ENCODE results near the gene RIMBP2.
"Not testable (repeated sequence)": the region's sequence is repeated elsewhere in the genome, so short reads cannot be mapped to it uniquely, and the experiment has no call there.

The RIMBP2 gene

GRCh38 chr12:130715998-130716968 is at the start of gene RIMBP2:
TSS of gene RIMBP2 (minus strand) at chr12:130716299. CDS start at chr12:130479013, 237,286 bp downstream.
- DNase-seq (ENCODE audit: low read depth): no peak

DNA sequence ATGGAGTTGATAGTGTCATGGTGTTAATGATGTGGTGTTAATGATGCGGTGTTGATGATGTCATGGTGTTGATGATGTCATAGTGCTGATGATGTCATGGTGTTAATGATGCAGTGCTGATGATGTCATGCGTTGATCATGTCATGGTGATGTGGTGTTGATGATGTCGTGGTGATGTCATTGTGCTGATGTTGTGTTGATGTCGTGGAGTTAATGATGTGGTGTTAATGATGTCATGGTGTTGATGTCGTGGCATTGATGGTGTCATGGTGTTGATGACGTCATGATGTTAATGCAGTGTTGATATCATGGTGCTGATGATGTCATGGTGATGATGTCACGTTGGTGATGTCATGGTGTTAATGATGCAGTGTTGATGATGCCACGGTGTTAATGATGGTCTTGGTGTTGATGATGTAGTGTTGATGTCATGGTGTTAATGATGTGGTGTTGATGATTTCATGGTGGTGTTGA is 49.1 kb upstream of the RIMBP2 start:
- DNase-seq (ENCODE audit: low read depth): no peak

DNA sequence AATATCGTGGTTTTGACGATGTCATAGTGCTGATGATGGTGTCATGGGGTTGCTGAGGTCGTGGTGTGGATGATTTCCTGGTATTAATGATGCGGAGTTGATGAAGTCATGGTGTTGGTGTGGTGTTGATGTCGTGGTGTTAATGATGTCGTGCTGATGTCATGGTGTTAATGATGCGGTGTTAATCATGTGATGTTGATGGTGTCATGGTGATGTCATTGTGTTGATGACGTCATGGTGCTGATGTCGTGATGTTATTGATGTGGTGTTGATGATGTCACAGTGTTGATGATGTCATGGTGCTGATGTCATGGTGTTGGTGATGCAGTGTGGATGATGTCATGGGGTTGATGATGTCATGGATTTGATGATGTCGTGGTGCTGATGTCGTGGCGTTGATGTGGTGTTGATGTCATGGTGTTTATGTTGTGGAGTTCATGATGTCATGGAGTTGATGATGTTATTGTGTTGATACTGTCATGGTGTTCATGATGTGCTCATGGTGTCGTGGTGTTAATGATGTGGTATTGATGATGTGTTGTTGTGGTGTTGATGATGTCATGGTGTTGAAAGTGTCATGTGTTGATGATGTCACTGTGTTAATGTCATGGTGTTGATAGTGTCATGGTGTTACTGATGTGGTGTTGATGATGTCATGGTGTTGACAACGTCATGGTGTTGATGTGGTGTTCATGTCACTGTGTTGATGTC is 48.5 kb upstream of the RIMBP2 start:
- DNase-seq (ENCODE audit: low read depth): no peak

DNA sequence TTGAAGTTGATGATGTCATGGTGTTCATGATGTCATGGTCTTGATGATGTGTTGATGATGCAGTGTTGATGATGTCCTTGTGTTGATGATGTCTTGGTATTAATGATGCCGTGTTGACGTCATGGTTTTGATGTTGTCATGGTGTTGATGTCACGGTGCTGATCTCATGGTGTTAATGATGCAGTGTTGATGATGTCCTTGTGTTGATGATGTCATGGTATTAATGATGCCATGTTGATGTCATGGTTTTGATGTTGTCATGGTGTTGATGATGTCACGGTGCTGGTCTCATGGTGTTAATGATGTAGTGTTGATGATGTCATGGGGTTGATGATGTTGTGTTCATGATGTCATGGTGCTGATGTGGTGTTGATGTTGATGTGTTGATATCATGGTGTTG is 48.0 kb upstream of the RIMBP2 start:
- no peak for DNase-seq (ENCODE audit: low read depth)

GRCh38 chr12:130762319-130762675 is 46.2 kb upstream of the RIMBP2 start:
- no peak for DNase-seq (ENCODE audit: low read depth)

- DNase-seq (ENCODE audit: low read depth): peak; percentile 57
Measured at GRCh38 chr12:130761537-130762318, 45.6 kb upstream of the RIMBP2 start.

GRCh38 chr12:130754234-130754901 is 38.3 kb upstream of the RIMBP2 start:
- DNase-seq (ENCODE audit: low read depth): no peak

- no peak for DNase-seq (ENCODE audit: low read depth)
Measured at GRCh38 chr12:130752692-130753230, 36.7 kb upstream of the RIMBP2 start.

- not testable (repeated sequence) for DNase-seq (ENCODE audit: low read depth)
Measured at GRCh38 chr12:130752037-130752436, 35.9 kb upstream of the RIMBP2 start.

GRCh38 chr12:130748786-130749185 is 32.7 kb upstream of the RIMBP2 start:
- no peak for DNase-seq (ENCODE audit: low read depth)

GRCh38 chr12:130747867-130748740 is 32.0 kb upstream of the RIMBP2 start:
- DNase-seq (ENCODE audit: low read depth): peak; percentile 72

DNA sequence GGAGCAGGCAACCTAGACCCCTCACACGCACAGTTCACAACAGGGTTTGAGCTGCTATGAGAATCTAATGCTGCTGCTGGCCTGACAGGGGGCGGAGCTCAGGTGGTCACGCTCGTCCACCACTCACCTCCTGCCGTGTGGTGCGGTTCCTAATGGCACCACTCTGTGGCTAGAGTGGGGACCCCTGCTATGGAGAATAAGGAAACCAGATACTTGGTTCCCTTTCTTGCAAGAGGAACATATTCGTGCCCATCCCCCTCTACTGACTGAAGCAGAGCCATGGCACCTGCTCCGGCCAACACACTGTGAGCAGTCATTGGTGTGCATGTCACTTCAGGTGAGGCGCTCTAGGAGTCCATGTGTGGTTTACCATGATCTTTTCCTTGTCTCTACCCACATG is 30.4 kb upstream of the RIMBP2 start:
- DNase-seq (ENCODE audit: low read depth): no peak

GRCh38 chr12:130745921-130746320 is 29.8 kb upstream of the RIMBP2 start:
- DNase-seq (ENCODE audit: low read depth): no peak

DNA sequence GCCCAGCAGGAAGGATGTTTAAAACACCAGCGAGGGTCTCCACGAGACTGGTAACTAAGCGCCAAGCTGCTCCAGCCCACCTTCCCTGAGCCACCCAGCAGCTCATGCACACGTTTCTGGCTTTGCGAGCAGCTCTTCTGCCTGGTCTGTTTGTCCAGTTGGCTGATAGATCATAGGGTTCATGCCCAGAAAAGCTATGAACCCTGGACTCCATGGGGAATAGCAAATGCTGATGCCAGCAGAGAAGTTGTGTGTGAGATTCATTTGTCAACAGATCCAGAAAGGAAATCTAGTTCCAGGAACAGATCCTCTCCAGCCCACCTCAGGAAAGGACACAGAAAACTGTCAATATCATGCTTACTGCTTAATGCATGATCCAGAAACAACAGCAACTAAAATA is 28.2 kb upstream of the RIMBP2 start:
- DNase-seq (ENCODE audit: low read depth): no peak

GRCh38 chr12:130743606-130744005 is 27.5 kb upstream of the RIMBP2 start:
- DNase-seq (ENCODE audit: low read depth): no peak

DNA sequence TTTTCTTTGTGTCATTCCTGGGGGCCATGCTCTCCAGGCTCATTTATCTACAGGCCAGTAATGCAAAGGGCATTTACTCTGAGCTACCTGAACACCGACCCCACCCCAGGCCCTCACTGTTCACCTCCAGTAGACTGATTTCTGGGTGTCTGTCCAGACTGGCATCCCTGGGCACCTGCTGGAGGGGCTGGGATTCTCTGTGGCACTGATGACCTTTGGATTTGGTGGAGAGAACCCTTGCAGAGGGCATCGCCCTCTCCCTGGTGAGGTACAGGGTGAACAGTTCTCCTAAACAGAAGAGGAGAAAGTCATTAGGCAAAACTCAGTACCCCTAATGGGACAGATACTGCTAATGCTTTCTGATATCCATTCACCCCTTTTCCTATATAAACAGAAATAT is 27.1 kb upstream of the RIMBP2 start:
- DNase-seq (ENCODE audit: low read depth): no peak

GRCh38 chr12:130742716-130743115 is 26.6 kb upstream of the RIMBP2 start:
- DNase-seq (ENCODE audit: low read depth): no peak

DNA sequence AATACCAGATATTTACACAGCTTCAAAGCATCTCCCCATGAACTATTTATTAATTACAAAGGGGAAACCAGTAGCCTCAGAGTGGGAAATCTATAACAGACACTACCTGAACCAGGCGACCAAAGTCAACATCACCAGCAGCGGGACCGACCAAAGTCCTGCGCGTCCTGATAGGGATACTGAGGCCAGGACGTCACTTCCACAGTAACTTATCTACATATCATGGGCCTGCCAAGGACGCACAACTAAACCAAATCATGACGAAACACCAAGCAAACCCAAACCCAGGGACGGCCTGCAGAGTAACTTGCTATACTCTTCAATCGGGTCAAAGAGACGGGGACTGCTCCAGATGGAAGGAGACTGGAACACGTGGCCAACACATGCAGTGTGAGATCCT is 26.0 kb upstream of the RIMBP2 start:
- DNase-seq (ENCODE audit: low read depth): no peak

GRCh38 chr12:130739571-130739970 is 23.5 kb upstream of the RIMBP2 start:
- no peak for DNase-seq (ENCODE audit: low read depth)

DNA sequence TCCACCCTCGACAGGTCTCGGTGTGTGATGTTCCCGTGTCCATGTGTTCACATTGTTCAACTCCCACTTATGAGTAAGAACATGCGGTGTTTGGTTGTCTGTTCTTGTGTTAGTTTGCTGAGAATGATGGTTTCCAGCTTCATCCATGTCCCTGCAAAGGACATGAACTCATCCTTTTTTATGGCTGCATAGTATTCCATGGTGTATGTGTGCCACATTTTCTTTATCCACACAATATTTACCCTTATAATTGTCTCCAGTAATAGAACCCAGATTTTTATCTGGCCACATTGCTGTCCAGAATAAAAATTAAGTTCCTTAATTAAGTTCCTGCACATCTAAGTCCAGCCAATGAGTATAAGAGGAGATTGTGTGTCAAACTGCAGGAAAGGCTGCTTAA is 22.3 kb upstream of the RIMBP2 start:
- not testable (repeated sequence) for DNase-seq (ENCODE audit: low read depth)
